ENCODE measurements around the gene SRRM3.
"Not testable (repeated sequence)": the region's sequence is repeated elsewhere in the genome, so short reads cannot be mapped to it uniquely, and the experiment has no call there.

Gene SRRM3

GRCh38 chr7:76302347-76303201 is 100.9 kb downstream of the SRRM3 start, which contains the start of gene HSPB1:
TSS of gene HSPB1 (plus strand) at chr7:76302673. CDS start at chr7:76302713, 40 bp downstream.
- DNase-seq (ENCODE audit: low spot score) = peak; percentile 99
- Histone ChIP-seq H3K4me3 (peak within 1 kb of the TSS; percentile 82), H3K27ac (peak within 1 kb of the TSS; percentile 95 to 99)
- TF ChIP-seq, protein P1, sequence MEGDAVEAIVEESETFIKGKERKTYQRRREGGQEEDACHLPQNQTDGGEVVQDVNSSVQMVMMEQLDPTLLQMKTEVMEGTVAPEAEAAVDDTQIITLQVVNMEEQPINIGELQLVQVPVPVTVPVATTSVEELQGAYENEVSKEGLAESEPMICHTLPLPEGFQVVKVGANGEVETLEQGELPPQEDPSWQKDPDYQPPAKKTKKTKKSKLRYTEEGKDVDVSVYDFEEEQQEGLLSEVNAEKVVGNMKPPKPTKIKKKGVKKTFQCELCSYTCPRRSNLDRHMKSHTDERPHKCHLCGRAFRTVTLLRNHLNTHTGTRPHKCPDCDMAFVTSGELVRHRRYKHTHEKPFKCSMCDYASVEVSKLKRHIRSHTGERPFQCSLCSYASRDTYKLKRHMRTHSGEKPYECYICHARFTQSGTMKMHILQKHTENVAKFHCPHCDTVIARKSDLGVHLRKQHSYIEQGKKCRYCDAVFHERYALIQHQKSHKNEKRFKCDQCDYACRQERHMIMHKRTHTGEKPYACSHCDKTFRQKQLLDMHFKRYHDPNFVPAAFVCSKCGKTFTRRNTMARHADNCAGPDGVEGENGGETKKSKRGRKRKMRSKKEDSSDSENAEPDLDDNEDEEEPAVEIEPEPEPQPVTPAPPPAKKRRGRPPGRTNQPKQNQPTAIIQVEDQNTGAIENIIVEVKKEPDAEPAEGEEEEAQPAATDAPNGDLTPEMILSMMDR (IDR thresholded peaks at IDR 0.05) = no peak

GRCh38 chr7:76303202-76304147 is 101.8 kb downstream of the SRRM3 start:
- TF ChIP-seq, protein P1 (IDR thresholded peaks at IDR 0.05) = no peak
- peak overlapping the region; percentile 95 to 99 for H3K27ac ChIP-seq
- peak; percentile 88 for DNase-seq (ENCODE audit: low spot score)

DNA sequence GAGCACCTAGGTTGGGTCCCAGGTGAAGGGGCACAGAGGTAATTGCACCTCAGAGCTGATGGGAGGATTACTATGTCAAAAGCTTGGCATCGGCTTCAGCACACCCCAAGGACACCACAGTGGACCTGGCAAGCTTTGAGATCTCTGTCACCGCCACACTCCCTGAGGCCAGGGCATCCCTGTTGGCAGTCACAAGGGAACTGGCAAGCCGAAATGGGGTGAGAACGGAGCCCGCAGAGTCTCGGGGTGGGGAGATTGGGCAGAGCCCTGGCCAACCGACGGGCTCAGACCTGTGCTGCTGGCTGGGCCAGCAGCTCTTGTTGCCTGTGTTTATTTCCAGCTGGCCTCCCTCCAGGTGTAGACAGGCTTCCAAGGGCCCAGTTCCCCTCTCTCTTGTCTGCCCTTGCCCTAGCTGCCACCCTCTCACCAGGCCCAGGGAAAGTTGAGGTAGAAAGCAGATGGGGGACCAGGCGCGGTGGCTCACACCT is 103.2 kb downstream of the SRRM3 start:
- DNase-seq (ENCODE audit: low spot score) = peak; percentile 85
- peak overlapping the region; percentile 95 to 99 for H3K27ac ChIP-seq
- TF ChIP-seq, protein P1 (IDR thresholded peaks at IDR 0.05) = no peak
- H3K4me3 ChIP-seq = peak overlapping the region; percentile 82

More at GRCh38 chr7:76303202-76304147, 101.8 kb downstream of the SRRM3 start:
- peak overlapping the region; percentile 82 for H3K4me3 ChIP-seq

GRCh38 chr7:76308874-76309273 is 107.2 kb downstream of the SRRM3 start:
- H3K27ac ChIP-seq; H3K4me3 ChIP-seq; DNase-seq (ENCODE audit: low spot score): not testable (repeated sequence)

DNA sequence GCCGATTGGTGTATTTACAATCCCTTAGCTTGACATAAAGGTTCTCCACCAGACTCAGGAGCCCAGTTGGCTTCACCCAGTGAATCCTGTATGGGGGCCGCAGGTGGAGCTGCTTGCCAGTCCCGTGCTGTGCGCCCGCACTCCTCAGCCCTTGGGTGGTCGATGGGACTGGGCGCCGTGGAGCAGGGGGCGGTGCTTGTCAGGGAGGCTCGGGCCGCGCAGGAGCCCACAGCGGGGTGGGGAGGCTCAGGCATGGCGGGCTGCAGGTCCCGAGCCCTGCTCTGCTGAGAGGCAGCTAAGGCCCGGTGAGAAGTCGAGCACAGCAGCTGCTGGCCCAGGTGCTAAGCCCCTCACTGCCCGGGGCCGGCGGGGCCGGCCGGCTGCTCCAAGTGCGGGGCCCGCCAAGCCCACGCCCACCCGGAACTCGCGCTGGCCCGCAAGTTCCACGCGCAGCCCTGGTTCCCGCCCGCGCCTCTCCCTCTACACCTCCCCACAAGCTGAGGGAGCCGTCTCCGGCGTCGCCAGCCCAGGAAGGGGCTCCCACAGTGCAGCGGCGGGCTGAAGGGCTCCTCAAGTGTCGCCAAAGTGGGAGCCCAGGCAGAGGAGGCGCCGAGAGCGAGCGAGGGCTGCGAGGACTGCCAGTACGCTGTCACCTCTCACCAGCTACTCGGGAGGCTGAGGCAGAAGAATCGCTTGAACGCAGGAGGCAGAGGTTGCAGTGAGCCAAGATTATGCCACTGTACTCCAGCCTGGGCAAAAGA is 107.8 kb downstream of the SRRM3 start:
- not testable (repeated sequence) for DNase-seq (ENCODE audit: low spot score); H3K27ac ChIP-seq

DNA sequence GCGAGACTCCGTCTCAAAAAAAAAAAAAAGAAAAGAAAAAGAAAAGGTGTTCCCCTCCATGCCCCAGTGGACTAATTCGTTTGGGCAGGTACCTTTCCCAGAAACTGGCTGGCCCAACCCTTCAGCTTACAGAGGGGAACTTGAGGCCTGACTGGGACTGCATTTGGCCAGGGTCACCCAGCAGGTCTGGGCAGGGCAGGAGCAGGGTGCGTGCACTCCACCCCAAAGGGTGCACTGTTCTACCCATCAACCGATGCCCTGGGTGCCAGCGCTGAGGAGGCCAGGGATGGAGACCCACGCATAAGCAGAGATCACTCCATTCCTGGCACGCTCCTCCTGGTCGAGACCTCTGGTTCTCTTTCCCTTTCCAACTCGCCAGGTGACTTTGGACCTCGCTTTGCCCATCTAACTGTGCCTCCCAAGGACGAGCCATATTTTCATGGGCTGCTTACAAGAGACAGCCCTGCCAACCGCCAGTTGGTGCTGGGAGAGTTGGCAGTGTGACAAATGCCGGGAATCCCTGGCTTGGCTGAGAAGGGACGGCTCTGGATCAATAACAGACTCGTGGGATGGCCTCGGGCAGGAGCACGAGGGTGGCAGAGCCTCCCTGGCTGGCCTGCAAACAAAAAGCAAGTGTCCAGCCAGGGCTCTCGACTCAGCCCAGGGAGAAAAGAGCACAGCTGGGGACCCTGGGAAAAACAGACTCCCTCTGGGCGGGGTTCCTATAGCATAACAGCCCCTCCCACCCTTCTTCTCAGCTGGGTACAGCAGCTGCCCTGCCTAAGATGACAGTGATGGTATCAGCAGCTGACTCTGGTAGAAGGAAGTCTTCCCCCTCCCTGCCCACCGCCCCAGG is 108.6 kb downstream of the SRRM3 start:
- Histone ChIP-seq H3K4me3 (no peak overlapping the region), H3K27ac (peak overlapping the region; percentile 38 to 57)
- no peak for DNase-seq (ENCODE audit: low spot score)
- TF ChIP-seq, protein P1 (IDR thresholded peaks at IDR 0.05) = no peak

More for the DNA sequence above, 107.8 kb downstream of the SRRM3 start:
- H3K4me3 ChIP-seq = not testable (repeated sequence)

GRCh38 chr7:76311838-76312237 is 110.1 kb downstream of the SRRM3 start:
- not testable (repeated sequence) for DNase-seq (ENCODE audit: low spot score); H3K4me3 ChIP-seq; H3K27ac ChIP-seq
